ENCODE results near the gene LAMA3.

LAMA3 gene

GRCh38 chr18:23918395-23919032 lies 229.3 kb downstream of the LAMA3 start:
- in situ Hi-C loops (cut with HindIII; ENCODE audit: low sequenced_read_pairs) = no loop called here
- peak; percentile 93 for TF ChIP-seq CTCF (IDR thresholded peaks at IDR 0.05; ENCODE audit: low read depth, low read length, missing control alignments)
- DNase-seq (ENCODE audit: low read depth) = peak; percentile 49
- H3K4me3 ChIP-seq (ENCODE audit: low read depth, low read length) = no peak overlapping the region

- H3K4me3 ChIP-seq (ENCODE audit: low read depth, low read length) = no peak overlapping the region
- no peak for TF ChIP-seq CTCF (IDR thresholded peaks at IDR 0.05; ENCODE audit: low read depth, low read length, missing control alignments)
- no peak for DNase-seq (ENCODE audit: low read depth)
- in situ Hi-C loops (cut with HindIII; ENCODE audit: low sequenced_read_pairs) = no loop called here
These were observed 230.8 kb downstream of the LAMA3 start for GRCh38 chr18:23920054-23920453.

GRCh38 chr18:23921716-23922285 lies 232.5 kb downstream of the LAMA3 start:
- no peak overlapping the region for H3K4me3 ChIP-seq (ENCODE audit: low read depth, low read length)
- in situ Hi-C loops (cut with HindIII; ENCODE audit: low sequenced_read_pairs) = no loop called here
- TF ChIP-seq CTCF (IDR thresholded peaks at IDR 0.05; ENCODE audit: low read depth, low read length, missing control alignments) = no peak
- no peak for DNase-seq (ENCODE audit: low read depth)

GRCh38 chr18:23922939-23923338 lies 233.7 kb downstream of the LAMA3 start:
- H3K4me3 ChIP-seq (ENCODE audit: low read depth, low read length) = no peak overlapping the region
- DNase-seq (ENCODE audit: low read depth) = no peak
- in situ Hi-C loops (cut with HindIII; ENCODE audit: low sequenced_read_pairs) = no loop called here
- TF ChIP-seq CTCF (IDR thresholded peaks at IDR 0.05; ENCODE audit: low read depth, low read length, missing control alignments) = no peak

- DNase-seq (ENCODE audit: low read depth) = no peak
- in situ Hi-C loops (cut with HindIII; ENCODE audit: low sequenced_read_pairs) = no loop called here
- TF ChIP-seq CTCF (IDR thresholded peaks at IDR 0.05; ENCODE audit: low read depth, low read length, missing control alignments) = no peak
- H3K4me3 ChIP-seq (ENCODE audit: low read depth, low read length) = no peak overlapping the region
These were observed 235.6 kb downstream of the LAMA3 start for GRCh38 chr18:23924813-23925212.

GRCh38 chr18:23926571-23926970 lies 237.3 kb downstream of the LAMA3 start:
- in situ Hi-C loops (cut with HindIII; ENCODE audit: low sequenced_read_pairs) = no loop called here
- H3K4me3 ChIP-seq (ENCODE audit: low read depth, low read length) = no peak overlapping the region
- TF ChIP-seq CTCF (IDR thresholded peaks at IDR 0.05; ENCODE audit: low read depth, low read length, missing control alignments) = no peak
- no peak for DNase-seq (ENCODE audit: low read depth)
